Activated naive CD8-positive, alpha-beta T cell (primary cell): ENCODE results near the gene NUP98.

Experiments used
- H3K27ac Mint-ChIP-seq: one replicate; pipeline ENCODE4 v1.8.0; 2021; ENCODE audit warnings: mixed read lengths
- H3K27me3 Mint-ChIP-seq: one replicate; pipeline ENCODE4 v1.8.0; 2021; ENCODE audit warnings: mixed read lengths
- H3K36me3 Mint-ChIP-seq: one replicate; pipeline ENCODE4 v1.8.0; 2021; ENCODE audit warnings: mixed read lengths
- H3K4me1 Mint-ChIP-seq: one replicate; pipeline ENCODE4 v1.8.0; 2021; ENCODE audit warnings: low read depth, mixed read lengths
- H3K4me3 Mint-ChIP-seq: one replicate; pipeline ENCODE4 v1.8.0; 2021; ENCODE audit warnings: mild to moderate bottlenecking, mixed read lengths
- H3K9me3 Mint-ChIP-seq: one replicate; pipeline ENCODE4 v1.8.0; 2021; ENCODE audit warnings: low read depth, mixed read lengths

Gene NUP98

GRCh38 chr11:3833449-3833848, 36.1 kb upstream of the NUP98 start:
- peak overlapping the region; percentile 89 for H3K27ac Mint-ChIP-seq
- H3K36me3 Mint-ChIP-seq, result peaks cover 25% of the 10 kb centered on the region
- peak overlapping the region; percentile 97 for H3K4me3 Mint-ChIP-seq
- H3K4me1 Mint-ChIP-seq, result peaks cover 78% of the 10 kb centered on the region
- no peaks in the 10 kb centered on the region for H3K27me3 Mint-ChIP-seq
- H3K9me3 Mint-ChIP-seq, result no peaks in the 10 kb centered on the region

GRCh38 chr11:3832816-3833215, 35.5 kb upstream of the NUP98 start:
- peaks cover 19% of the 10 kb centered on the region for H3K36me3 Mint-ChIP-seq
- H3K4me3 Mint-ChIP-seq, result peak overlapping the region; percentile 97
- peaks cover 75% of the 10 kb centered on the region for H3K4me1 Mint-ChIP-seq

DNA sequence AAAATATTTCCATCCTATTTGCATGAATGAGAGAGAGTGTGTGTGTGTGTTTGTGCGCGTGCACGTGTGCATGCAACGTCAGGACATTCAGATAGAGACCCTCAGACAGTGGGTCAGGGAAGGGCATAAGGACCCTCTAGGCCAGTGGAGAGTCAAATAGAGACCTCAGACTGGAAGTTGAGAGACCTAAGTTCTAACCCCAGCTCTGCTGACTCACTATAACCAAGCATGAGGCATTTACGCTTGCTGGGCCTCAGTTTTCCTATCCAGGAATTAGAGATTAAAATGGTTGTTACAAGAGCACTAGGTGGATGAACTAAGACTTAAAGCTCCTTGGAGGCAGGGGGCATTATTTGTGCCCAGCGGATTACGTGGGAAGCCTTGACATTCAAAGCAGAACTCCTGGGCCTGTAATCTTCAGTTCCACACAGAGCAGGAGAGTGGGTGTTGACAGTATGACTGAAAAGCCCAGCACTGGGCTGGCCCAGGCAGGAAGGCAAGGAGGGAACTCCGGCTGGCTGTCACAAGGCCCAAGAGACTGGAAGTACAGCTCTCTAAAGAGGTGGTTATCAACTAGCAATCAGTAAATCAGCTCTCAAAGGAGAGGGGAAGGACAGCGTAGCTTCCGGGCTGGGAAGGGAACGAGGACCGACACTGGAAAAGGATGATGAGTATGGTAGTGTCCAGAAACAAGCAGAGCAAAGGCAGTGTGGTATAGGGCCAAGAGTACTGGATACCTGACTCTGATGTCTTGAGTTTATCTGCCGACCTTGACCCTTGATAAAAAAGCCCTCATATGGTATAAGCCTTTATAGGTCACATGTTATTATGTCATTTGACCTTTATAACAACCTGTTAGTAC, 34.3 kb upstream of the NUP98 start:
- peaks cover 19% of the 10 kb centered on the region for H3K36me3 Mint-ChIP-seq
- peak overlapping the region; percentile 69 for H3K4me3 Mint-ChIP-seq
- H3K27ac Mint-ChIP-seq, result peak overlapping the region; percentile 89
- no peaks in the 10 kb centered on the region for H3K27me3 Mint-ChIP-seq
- peaks cover 70% of the 10 kb centered on the region for H3K4me1 Mint-ChIP-seq
- H3K9me3 Mint-ChIP-seq, result no peaks in the 10 kb centered on the region

More at GRCh38 chr11:3832816-3833215, 35.5 kb upstream of the NUP98 start:
- Mint-ChIP-seq H3K27ac (peak overlapping the region; percentile 89), H3K27me3 (no peaks in the 10 kb centered on the region), H3K9me3 (no peaks in the 10 kb centered on the region)

GRCh38 chr11:3830730-3831129, 33.4 kb upstream of the NUP98 start:
- H3K9me3 Mint-ChIP-seq, result no peaks in the 10 kb centered on the region
- H3K27ac Mint-ChIP-seq, result peak overlapping the region; percentile 89

GRCh38 chr11:3830088-3830487, 32.7 kb upstream of the NUP98 start:
- H3K27ac Mint-ChIP-seq, result peak overlapping the region; percentile 89
- no peaks in the 10 kb centered on the region for H3K9me3 Mint-ChIP-seq
- peaks cover 15% of the 10 kb centered on the region for H3K36me3 Mint-ChIP-seq
- H3K4me3 Mint-ChIP-seq, result no peak overlapping the region
- H3K27me3 Mint-ChIP-seq, result no peaks in the 10 kb centered on the region
- H3K4me1 Mint-ChIP-seq, result peaks cover 74% of the 10 kb centered on the region

More at GRCh38 chr11:3830730-3831129, 33.4 kb upstream of the NUP98 start:
- H3K4me1 Mint-ChIP-seq, result peaks cover 74% of the 10 kb centered on the region
- H3K27me3 Mint-ChIP-seq, result no peaks in the 10 kb centered on the region
- H3K36me3 Mint-ChIP-seq, result peaks cover 19% of the 10 kb centered on the region
- H3K4me3 Mint-ChIP-seq, result no peak overlapping the region

DNA sequence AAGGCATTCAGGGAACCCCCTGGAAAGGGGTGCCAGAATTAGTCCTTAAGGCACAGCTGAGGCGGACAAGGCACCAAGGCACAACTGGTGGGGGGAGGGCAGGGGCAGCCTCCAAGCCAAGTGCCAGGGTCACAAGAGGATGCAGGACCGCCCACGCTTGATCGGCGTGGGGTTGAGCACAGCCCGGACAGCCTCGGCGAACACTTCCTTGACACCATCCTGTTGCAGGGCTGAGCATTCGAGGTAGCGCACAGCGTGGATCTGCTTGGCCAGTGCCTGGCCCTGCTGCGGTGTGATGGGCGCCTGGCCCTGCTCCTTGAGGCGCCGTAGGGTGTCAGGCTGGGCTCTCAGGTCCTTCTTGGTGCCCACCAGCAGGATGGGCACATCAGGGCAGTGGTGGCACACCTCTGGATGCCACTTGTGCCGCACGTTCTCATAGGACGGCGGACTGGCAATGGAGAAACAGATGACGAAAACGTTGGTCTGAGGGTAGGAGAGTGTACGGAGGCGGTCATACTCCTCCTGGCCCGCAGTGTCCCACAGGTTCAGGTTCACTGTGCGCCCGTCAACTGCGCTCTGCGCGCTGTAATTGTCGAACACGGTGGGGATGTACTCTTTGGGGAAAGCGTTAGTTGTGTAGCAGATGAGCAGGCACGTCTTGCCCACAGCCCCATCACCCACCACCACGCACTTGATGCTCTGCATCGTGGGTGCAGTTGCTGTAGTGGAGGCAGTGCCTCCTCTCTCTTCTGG, 30.3 kb upstream of the NUP98 start:
- Mint-ChIP-seq H3K36me3 (peaks cover 5% of the 10 kb centered on the region), H3K4me3 (no peak overlapping the region), H3K4me1 (peaks cover 63% of the 10 kb centered on the region), H3K9me3 (no peaks in the 10 kb centered on the region), H3K27ac (peak overlapping the region; percentile 64), H3K27me3 (no peaks in the 10 kb centered on the region)

DNA sequence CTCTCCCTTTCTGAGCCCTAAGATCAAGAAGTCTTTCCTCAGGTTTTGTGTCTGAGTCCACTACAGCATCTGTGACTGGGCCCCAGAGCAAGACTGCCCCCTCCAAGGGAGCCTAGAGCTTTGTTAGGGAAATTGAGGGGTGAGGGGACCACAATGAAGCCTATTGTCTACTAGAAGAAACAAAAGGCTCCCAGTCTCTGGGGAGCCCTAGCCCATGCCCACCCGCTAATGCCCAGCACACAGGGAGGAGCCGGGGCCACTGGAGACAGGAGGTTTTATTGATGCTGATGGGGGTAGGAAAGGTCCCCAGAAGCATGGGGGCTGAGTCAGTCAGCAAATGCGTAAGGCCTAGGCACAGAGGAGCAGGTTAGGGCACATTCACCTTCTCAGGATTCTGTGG, 29.4 kb upstream of the NUP98 start:
- Mint-ChIP-seq H3K27me3 (no peaks in the 10 kb centered on the region), H3K4me3 (no peak overlapping the region), H3K27ac (peak overlapping the region; percentile 75), H3K4me1 (peaks cover 54% of the 10 kb centered on the region), H3K36me3 (peaks cover 5% of the 10 kb centered on the region), H3K9me3 (no peaks in the 10 kb centered on the region)

- H3K4me3 Mint-ChIP-seq, result no peak overlapping the region
- peaks cover 43% of the 10 kb centered on the region for H3K4me1 Mint-ChIP-seq
- H3K36me3 Mint-ChIP-seq, result peaks cover 2% of the 10 kb centered on the region
- H3K27ac Mint-ChIP-seq, result peak overlapping the region; percentile 55
- no peaks in the 10 kb centered on the region for H3K27me3 Mint-ChIP-seq
- no peaks in the 10 kb centered on the region for H3K9me3 Mint-ChIP-seq
Measured at GRCh38 chr11:3825473-3826154, 28.3 kb upstream of the NUP98 start.

- Mint-ChIP-seq H3K27ac (peak overlapping the region; percentile 68), H3K27me3 (no peaks in the 10 kb centered on the region), H3K36me3 (no peaks in the 10 kb centered on the region), H3K4me3 (no peak overlapping the region), H3K9me3 (no peaks in the 10 kb centered on the region), H3K4me1 (peaks cover 37% of the 10 kb centered on the region)
Measured at GRCh38 chr11:3824714-3825472, 27.5 kb upstream of the NUP98 start.

GRCh38 chr11:3823762-3824506, 26.6 kb upstream of the NUP98 start:
- no peak overlapping the region for H3K4me3 Mint-ChIP-seq
- no peaks in the 10 kb centered on the region for H3K36me3 Mint-ChIP-seq
- no peaks in the 10 kb centered on the region for H3K27me3 Mint-ChIP-seq
- H3K9me3 Mint-ChIP-seq, result no peaks in the 10 kb centered on the region
- H3K4me1 Mint-ChIP-seq, result peaks cover 36% of the 10 kb centered on the region
- H3K27ac Mint-ChIP-seq, result peak overlapping the region; percentile 72

DNA sequence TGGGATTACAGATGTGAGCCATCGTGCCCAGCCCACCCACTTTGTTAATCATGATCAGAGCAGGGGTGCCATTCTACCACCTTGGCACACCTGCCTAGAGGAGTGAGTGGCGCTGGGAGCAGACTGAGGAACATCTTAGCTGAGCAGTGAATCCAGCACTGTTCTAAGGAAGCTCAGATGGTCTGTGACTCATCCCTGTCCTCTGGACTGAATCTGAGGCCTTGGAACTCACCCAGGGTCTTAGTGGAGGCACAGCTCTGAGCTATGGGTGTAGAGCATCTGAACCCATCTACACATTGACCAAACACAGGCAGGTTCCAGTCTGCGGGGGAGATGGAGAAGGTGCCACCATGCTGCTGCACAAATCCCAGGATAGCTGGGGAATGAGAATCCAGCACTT, 25.9 kb upstream of the NUP98 start:
- Mint-ChIP-seq H3K27ac (no peak overlapping the region), H3K9me3 (no peaks in the 10 kb centered on the region), H3K36me3 (no peaks in the 10 kb centered on the region), H3K27me3 (no peaks in the 10 kb centered on the region), H3K4me3 (no peak overlapping the region), H3K4me1 (peaks cover 36% of the 10 kb centered on the region)

GRCh38 chr11:3822312-3822711, 25.0 kb upstream of the NUP98 start:
- no peak overlapping the region for H3K27ac Mint-ChIP-seq
- no peaks in the 10 kb centered on the region for H3K36me3 Mint-ChIP-seq
- H3K9me3 Mint-ChIP-seq, result no peaks in the 10 kb centered on the region
- no peak overlapping the region for H3K4me3 Mint-ChIP-seq
- H3K27me3 Mint-ChIP-seq, result no peaks in the 10 kb centered on the region
- H3K4me1 Mint-ChIP-seq, result peaks cover 31% of the 10 kb centered on the region

- no peaks in the 10 kb centered on the region for H3K36me3 Mint-ChIP-seq
- H3K27ac Mint-ChIP-seq, result no peak overlapping the region
- no peak overlapping the region for H3K4me3 Mint-ChIP-seq
- H3K4me1 Mint-ChIP-seq, result peaks cover 22% of the 10 kb centered on the region
- no peaks in the 10 kb centered on the region for H3K27me3 Mint-ChIP-seq
- H3K9me3 Mint-ChIP-seq, result no peaks in the 10 kb centered on the region
Measured at GRCh38 chr11:3820971-3821370, 23.6 kb upstream of the NUP98 start.
